Measurements from ENCODE around the gene EGFR.

EGFR gene

DNA sequence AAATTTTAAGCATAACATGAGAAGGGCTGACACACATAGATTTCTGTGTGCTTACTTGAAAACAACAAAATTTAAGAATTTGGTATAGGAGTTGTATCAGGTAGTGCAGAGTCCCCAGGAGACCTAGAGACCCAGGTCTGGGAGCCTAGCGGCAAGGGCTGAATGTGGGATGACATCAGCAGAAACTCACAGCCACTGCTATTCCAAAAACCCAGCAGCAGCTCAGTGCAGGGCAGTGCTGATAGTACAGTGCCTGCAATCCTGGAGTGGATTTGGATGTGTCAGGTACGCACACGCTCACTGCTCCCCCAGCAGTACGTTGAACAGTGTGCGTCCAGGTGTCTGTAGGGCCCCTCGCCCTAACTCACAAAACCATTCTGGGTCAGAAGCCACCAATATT lies 87.1 kb downstream of the EGFR start:
- no peak for DNase-seq

GRCh38 chr7:55107946-55108345 lies 89.1 kb downstream of the EGFR start:
- no peak for DNase-seq

DNA sequence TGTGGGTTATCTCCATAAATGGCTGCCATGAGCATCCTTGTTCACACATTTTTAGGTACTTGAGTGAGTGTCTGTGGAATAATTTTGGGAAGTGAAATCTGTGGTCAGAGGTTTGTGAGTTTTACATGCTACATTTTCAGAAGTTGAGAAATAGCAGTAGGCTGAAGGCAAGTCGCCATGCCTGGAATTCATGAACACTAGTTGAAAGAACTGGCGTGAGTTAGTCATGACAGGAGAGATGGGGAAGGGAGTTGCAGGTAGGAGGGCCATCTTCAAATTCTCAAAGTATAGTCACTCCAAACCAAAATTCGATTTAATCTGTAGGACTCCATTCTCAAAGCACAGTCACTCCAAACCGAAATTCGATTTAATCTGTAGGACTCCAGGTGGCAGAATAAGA lies 89.6 kb downstream of the EGFR start:
- DNase-seq: no peak

GRCh38 chr7:55108818-55109217 lies 90.0 kb downstream of the EGFR start:
- no peak for DNase-seq

GRCh38 chr7:55109404-55110167 lies 90.8 kb downstream of the EGFR start:
- DNase-seq: no peak

DNA sequence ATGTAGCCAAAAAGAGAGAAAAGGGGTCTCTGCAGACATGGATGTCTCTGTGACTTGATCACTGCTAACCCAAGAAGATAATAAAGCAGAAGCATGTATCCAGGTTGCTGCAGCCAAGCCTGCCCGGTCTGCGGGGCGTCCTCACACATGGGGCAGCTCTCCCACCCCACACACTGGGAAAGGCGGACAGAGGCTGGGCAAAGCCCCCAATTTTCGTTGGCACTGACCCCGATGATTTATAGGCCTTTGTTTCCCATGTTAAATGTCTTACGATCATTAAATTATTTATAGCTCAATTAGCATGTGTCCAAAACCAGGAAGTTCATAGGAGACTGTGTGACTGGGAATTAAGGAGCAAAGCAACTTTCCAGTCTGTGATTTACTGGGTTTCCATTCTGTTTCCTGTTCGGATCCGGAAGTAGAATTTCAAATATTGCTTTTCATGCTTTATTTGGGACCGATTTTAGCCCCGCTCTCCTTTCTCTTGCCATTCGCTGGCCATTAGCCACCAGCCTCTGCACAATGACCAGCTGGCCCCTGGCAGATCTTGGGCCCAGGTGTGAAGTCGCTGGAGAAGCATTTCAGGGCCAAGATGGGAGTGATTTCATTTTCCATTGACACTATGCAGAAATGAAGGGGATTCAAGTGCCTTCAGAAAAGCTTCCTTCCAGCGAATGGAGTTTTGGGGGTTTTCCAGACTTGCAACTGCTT lies 91.6 kb downstream of the EGFR start:
- no peak for DNase-seq

DNA sequence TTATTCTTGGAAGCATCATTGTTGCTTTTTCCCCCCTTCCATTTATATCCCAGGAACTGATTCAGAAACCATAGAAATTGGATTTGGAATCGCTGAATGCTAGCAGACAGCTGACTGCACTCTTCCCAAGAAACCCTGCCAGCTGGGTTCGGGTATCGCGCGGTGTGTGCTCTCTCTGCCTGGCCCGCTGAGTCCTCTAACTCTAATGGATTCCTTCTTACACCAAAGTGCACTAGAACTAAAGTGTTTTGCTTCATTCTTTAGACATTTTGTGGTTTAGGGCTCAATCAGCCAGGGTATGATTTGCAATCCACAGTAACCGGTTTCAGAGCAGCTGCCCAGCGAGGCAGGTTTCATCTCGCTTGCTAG lies 92.2 kb downstream of the EGFR start:
- DNase-seq: no peak

DNA sequence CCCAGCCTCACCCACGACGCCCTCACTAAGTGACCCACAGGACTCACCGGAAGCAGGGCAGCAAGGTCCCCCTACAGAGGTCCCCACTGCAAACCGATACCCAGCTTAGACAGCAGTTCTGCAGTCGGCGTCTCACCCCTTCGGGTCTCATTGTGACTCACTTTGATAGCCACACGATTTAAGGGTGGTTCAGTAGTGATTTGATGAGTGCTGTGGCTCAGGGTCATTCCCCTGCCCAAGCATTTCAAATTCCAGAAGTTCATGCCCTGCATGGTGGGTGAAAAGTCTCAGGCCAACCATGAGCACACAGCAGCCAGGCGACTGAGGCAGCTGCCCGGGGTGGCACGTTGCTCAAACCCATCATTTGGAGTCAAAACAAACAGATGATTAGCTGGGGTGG lies 93.2 kb downstream of the EGFR start:
- no peak for DNase-seq

DNA sequence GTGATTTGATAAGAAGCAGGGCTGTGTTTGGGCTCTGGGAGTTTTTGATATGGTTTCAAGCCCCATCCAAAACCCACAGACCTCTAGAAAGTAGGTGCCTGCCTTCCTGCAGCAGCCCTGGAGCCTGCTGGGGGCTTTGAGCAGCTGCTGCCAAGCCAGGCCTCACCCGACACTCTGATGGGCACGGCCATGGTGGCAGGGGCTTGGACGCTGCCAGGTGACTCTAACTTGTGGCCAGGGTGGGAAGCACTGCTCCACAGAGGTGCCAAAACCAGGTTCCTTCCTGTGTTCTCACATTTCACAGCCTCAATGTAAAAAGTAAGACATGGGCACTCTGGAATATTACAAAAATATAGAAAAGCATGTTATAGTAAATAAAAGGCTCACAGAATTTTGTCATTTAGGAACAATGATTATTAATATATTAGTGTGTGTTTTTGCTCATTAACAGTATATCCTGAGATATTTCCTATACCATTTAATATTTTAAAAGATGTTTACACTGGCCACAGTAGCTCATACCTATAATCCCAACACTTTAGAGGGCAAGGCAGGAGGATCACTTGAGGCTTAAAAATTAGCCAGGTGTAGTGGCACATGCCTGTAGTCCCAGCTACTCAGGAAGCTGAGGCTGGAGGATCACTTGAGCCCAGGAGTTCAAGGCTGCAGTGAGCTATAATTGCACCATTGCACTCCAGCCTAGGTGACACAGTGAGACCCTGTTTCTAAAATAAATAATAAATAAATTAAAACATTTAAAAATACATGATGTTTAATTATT lies 95.1 kb downstream of the EGFR start:
- no peak for DNase-seq

- no peak for DNase-seq
These were observed 98.5 kb downstream of the EGFR start for GRCh38 chr7:55117286-55117685.

DNA sequence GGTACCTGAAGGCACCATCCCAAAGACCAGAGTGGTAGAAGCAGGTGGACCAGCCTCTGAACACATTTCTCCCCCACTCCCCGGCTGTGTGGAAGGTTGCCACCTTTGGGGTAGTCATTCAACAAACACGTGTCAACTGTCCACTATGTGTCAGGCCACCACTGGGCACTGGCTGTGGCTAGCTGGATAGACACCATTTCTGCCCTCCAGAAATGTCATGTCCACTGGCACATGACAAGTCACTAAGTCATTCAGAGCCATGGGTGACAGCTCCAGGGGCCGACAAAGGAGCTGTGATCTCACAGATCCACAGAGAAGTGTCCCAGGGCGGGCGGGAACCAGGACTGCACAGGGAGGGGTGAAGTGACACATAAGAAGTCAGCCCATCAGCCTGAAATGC lies 99.6 kb downstream of the EGFR start:
- DNase-seq: no peak

DNA sequence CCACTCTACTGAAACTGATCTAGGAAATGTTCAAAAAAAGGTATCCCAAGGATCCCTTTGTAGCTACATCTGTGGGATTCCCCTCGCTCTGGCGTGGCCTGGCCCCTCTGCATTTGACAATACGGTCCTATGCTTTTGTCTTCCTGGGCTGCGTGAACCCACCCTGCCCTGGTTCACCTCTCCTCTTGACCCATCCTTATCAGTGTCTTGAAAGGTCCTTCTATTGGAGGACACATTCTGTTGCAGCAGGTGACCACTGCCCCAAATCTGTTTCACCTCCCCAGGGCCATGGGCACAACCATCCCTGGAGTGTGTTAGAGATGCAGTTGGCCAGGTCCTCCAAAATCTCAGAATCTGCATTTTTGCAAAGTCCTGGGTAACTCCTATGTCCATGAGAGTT lies 100.8 kb downstream of the EGFR start:
- no peak for DNase-seq

GRCh38 chr7:55120074-55120473 lies 101.3 kb downstream of the EGFR start:
- DNase-seq: no peak

- DNase-seq: no peak
These were observed 101.8 kb downstream of the EGFR start for GRCh38 chr7:55120501-55121198.

- no peak for DNase-seq
These were observed 102.4 kb downstream of the EGFR start for GRCh38 chr7:55121249-55121648.

DNA sequence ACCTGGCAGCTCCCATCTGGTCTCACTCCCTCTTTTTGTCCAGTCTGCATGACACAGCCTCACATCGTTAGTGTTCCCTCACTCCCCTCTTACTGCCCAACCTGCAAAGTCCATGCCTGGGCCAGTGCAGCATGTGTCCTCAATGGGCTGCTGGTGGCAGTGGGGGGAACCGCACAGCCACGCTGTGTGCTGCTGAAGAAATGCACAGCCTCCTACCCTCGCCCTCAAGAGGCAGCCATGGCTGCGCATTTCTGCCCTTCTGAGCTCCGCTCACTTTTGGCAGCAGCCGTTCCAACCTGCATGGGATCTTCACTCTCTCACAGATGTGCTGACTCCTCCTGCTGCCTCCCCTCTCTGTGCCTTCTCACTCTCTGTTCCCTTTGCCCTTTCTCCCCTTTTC lies 103.4 kb downstream of the EGFR start:
- no peak for DNase-seq

DNA sequence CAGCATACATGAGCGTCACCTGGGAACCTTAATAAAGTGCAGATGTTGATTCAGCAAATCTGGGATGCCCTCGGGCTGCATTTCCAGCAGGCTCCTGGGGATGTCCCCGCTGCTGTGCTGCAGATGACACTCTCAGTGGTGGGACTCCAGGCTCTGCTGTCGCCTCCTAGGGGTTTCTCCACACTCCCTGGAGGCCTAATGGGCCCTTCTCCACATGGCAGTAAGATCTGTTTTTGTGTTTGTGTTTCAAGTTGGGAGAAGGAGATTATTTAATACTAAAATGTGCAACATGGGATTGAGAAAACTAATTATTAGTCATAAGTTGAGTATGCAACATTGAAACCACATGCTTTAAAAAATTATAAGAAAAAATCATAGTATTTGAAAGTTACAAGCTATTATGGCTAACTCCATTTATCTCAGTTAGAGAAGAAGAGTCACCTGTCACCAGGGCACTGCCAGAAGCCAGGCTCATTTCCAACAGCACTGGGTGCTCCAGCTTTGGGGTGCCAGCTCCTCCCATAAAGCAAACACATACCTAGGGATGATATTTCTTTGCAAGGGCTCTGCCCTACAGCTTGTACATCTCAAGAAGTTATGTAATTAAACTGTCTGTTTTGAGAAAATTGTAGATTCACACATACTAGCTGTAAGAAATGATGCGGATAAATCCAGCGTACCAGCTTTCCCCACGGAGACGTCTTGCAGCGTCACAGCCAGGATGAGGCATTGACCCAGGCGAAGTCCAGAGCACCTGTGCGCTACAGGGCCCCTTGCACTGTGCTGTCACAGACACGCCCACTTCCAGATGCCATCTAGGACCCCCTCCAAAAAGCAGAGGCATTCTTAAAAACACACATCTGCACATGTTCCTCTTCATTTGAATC lies 106.4 kb downstream of the EGFR start:
- no peak for DNase-seq

- DNase-seq: no peak
These were observed 108.3 kb downstream of the EGFR start for GRCh38 chr7:55127135-55127551.

DNA sequence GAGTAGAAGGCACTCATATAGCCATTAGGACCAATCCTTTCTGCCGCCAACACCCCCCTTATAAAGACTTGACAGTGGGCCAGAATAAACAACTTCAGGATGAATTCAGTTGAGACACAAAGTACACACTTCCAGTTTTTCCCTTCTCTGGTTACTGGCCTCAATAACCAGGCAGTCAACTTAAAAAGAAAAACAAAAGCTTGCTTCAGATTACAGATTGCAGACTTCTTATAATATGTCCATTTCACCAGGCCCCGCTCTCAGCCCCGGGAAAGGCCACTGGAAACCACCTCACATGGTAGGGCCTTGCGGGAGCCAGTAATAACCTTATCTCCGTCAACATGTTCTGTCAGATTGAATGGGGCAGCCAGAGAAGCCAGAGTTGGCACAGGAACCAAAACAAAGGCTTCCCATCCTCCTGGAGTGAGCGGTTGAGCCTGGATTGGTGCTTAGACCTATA lies 108.8 kb downstream of the EGFR start:
- DNase-seq: no peak

GRCh38 chr7:55128693-55129394 lies 110.0 kb downstream of the EGFR start:
- DNase-seq: no peak

Measured in midbrain (tissue), 1 donor.